ENCODE data around the gene GNG7.

The GNG7 gene

GRCh38 chr19:2479556-2480194 is 222.8 kb downstream of the GNG7 start:
- H3K79me2 ChIP-seq (ENCODE audit: low read length): peaks cover 42% of the 10 kb centered on the region
- peak overlapping the region; percentile 97 for H3K4me3 ChIP-seq (ENCODE audit: low read length)
- H3K9me2 ChIP-seq (replicated peaks; ENCODE audit: insufficient read depth, low read length): no peaks in the 10 kb centered on the region
- no peak for TF ChIP-seq EZH2phosphoT487 (IDR thresholded peaks at IDR 0.05; ENCODE audit: low read length)
- TF ChIP-seq CTCF (IDR thresholded peaks at IDR 0.05; ENCODE audit: low read length): peak; percentile 56
- H3K27ac ChIP-seq (ENCODE audit: low read length): peak overlapping the region; percentile 83; the same call in 1 of the 2 replicates
- no peaks in the 10 kb centered on the region for H3K27me3 ChIP-seq (replicated peaks; ENCODE audit: insufficient read depth, low read length)
- H2AFZ ChIP-seq (ENCODE audit: low read length): peak overlapping the region; percentile 41; the same call in 1 of the 2 replicates
- peak overlapping the region; percentile 99 for H3K4me2 ChIP-seq (ENCODE audit: low read depth, low read length)
- peaks cover 17% of the 10 kb centered on the region for H4K20me1 ChIP-seq (ENCODE audit: insufficient read depth, low read length)
- peaks cover 11% of the 10 kb centered on the region for H3K4me1 ChIP-seq (ENCODE audit: low read length)
- peak; percentile 53 for DNase-seq
- H3K36me3 ChIP-seq (replicated peaks; ENCODE audit: insufficient read depth, low read length): 0 out of 2 replicates have a peak, but pooled peaks cover 2% of the 10 kb centered on the region
- H3F3A ChIP-seq (ENCODE audit: insufficient read depth, low read length): peaks cover 55% of the 10 kb centered on the region
- H3K9me3 ChIP-seq (replicated peaks; ENCODE audit: insufficient read depth, low read length): no peaks in the 10 kb centered on the region
- H3K9ac ChIP-seq (ENCODE audit: low read length): peak overlapping the region; percentile 88; the same call in 1 of the 2 replicates

- peak overlapping the region; percentile 83 for H3K27ac ChIP-seq (ENCODE audit: low read length)
- peak; percentile 85 for DNase-seq
- peak overlapping the region; percentile 99 for H3K4me2 ChIP-seq (ENCODE audit: low read depth, low read length)
- no peaks in the 10 kb centered on the region for H3K9me2 ChIP-seq (replicated peaks; ENCODE audit: insufficient read depth, low read length)
- peaks cover 17% of the 10 kb centered on the region for H4K20me1 ChIP-seq (ENCODE audit: insufficient read depth, low read length)
- peak overlapping the region; percentile 97 for H3K4me3 ChIP-seq (ENCODE audit: low read length)
- H3K27me3 ChIP-seq (replicated peaks; ENCODE audit: insufficient read depth, low read length): no peaks in the 10 kb centered on the region
- H3K9ac ChIP-seq (ENCODE audit: low read length): peak overlapping the region; percentile 88
- peaks cover 42% of the 10 kb centered on the region for H3K79me2 ChIP-seq (ENCODE audit: low read length)
- peaks cover 55% of the 10 kb centered on the region for H3F3A ChIP-seq (ENCODE audit: insufficient read depth, low read length)
- H3K4me1 ChIP-seq (ENCODE audit: low read length): peaks cover 14% of the 10 kb centered on the region
- H3K36me3 ChIP-seq (replicated peaks; ENCODE audit: insufficient read depth, low read length): 0 out of 2 replicates have a peak, but pooled peaks cover 2% of the 10 kb centered on the region
- no peaks in the 10 kb centered on the region for H3K9me3 ChIP-seq (replicated peaks; ENCODE audit: insufficient read depth, low read length)
- TF ChIP-seq CTCF (IDR thresholded peaks at IDR 0.05; ENCODE audit: low read length): no peak
- TF ChIP-seq EZH2phosphoT487 (IDR thresholded peaks at IDR 0.05; ENCODE audit: low read length): no peak
- TF ChIP-seq EZH2 (optimal IDR thresholded peaks at IDR 0.05; ENCODE audit: low read depth, low read length): no peak
- H2AFZ ChIP-seq (ENCODE audit: low read length): peak overlapping the region; percentile 41
Measured at GRCh38 chr19:2478756-2479555, 223.5 kb downstream of the GNG7 start.

GRCh38 chr19:2478278-2478755 is 224.2 kb downstream of the GNG7 start:
- Histone ChIP-seq H3F3A (ENCODE audit: insufficient read depth, low read length) (peaks cover 55% of the 10 kb centered on the region), H3K79me2 (ENCODE audit: low read length) (peaks cover 42% of the 10 kb centered on the region), H3K4me3 (ENCODE audit: low read length) (peak overlapping the region; percentile 97), H3K9ac (ENCODE audit: low read length) (peak overlapping the region; percentile 88), H3K27ac (ENCODE audit: low read length) (peak overlapping the region; percentile 83), H4K20me1 (ENCODE audit: insufficient read depth, low read length) (peaks cover 17% of the 10 kb centered on the region), H3K9me2 (replicated peaks; ENCODE audit: insufficient read depth, low read length) (no peaks in the 10 kb centered on the region), H3K27me3 (replicated peaks; ENCODE audit: insufficient read depth, low read length) (no peaks in the 10 kb centered on the region), H3K36me3 (replicated peaks; ENCODE audit: insufficient read depth, low read length) (0 out of 2 replicates have a peak, but pooled peaks cover 2% of the 10 kb centered on the region), H2AFZ (ENCODE audit: low read length) (no peak overlapping the region), H3K9me3 (replicated peaks; ENCODE audit: insufficient read depth, low read length) (no peaks in the 10 kb centered on the region), H3K4me2 (ENCODE audit: low read depth, low read length) (peak overlapping the region; percentile 99), H3K4me1 (ENCODE audit: low read length) (peaks cover 14% of the 10 kb centered on the region)
- DNase-seq: peak; percentile 66
- TF ChIP-seq EZH2 (optimal IDR thresholded peaks at IDR 0.05; ENCODE audit: low read depth, low read length) (no peak), EZH2phosphoT487 (IDR thresholded peaks at IDR 0.05; ENCODE audit: low read length) (no peak), CTCF (IDR thresholded peaks at IDR 0.05; ENCODE audit: low read length) (peak; percentile 27)

Data from MM.1S (cell line).